22Rv1 (cell line): Measurements from ENCODE around the gene CYP2C19.
"Not testable (repeated sequence)": the region's sequence is repeated elsewhere in the genome, so short reads cannot be mapped to it uniquely, and the experiment has no call there.

ENCODE experiments used
- H3K27ac ChIP-seq: fragments of 450-650 bp; 2 replicates; pipeline ENCODE4 v1.5.1; 2017
- CTCF ChIP-seq: fragments of 450-650 bp; IDR thresholded peaks from 2 replicates; pipeline ENCODE4 v1.5.1; 2017; ENCODE audit warnings: mild to moderate bottlenecking
- ZFX ChIP-seq: fragments of 450-650 bp; IDR thresholded peaks from 2 replicates; pipeline ENCODE4 v1.6.1; 2017; ENCODE audit warnings: antibody characterized with exemption, borderline replicate concordance

Gene CYP2C19

GRCh38 chr10:94878649-94879048, 116.2 kb downstream of the CYP2C19 start:
- TF ChIP-seq ZFX (no peak), CTCF (no peak)
- H3K27ac ChIP-seq, result no peak overlapping the region

- no peak overlapping the region for H3K27ac ChIP-seq
- TF ChIP-seq CTCF (no peak), ZFX (no peak)
Observed at GRCh38 chr10:94879214-94879613, 116.7 kb downstream of the CYP2C19 start.

GRCh38 chr10:94889123-94889522, 126.6 kb downstream of the CYP2C19 start:
- TF ChIP-seq CTCF, result no peak
- no peak for TF ChIP-seq ZFX
- H3K27ac ChIP-seq, result no peak overlapping the region

- no peak overlapping the region for H3K27ac ChIP-seq
- TF ChIP-seq ZFX, result no peak
- no peak for TF ChIP-seq CTCF
Observed at GRCh38 chr10:94890264-94891022, 128.0 kb downstream of the CYP2C19 start.

- H3K27ac ChIP-seq, result not testable (repeated sequence)
Observed at GRCh38 chr10:94898414-94898813, 135.9 kb downstream of the CYP2C19 start.

- no peak for TF ChIP-seq ZFX
- TF ChIP-seq CTCF, result no peak
- peak overlapping the region; percentile 42 for H3K27ac ChIP-seq
Observed at GRCh38 chr10:94902080-94902479, 139.6 kb downstream of the CYP2C19 start.

- TF ChIP-seq CTCF, result no peak
- TF ChIP-seq ZFX, result no peak
- peak overlapping the region; percentile 42 for H3K27ac ChIP-seq
Observed at GRCh38 chr10:94902570-94902969, 140.1 kb downstream of the CYP2C19 start.
